ENCODE measurements around the gene GBGT1. TPM values are rescaled to one million over a fixed set of nuclear protein-coding genes. Genes with fewer than 3 reads are reported as not detected.
A peak's percentile ranks its signal among the peaks of the same experiment; 100 is the strongest.

GBGT1 gene
- total RNA-seq, 4 donors from 2014 or later: 11.3 to 18.0 (median 15.6) TPM

DNA sequence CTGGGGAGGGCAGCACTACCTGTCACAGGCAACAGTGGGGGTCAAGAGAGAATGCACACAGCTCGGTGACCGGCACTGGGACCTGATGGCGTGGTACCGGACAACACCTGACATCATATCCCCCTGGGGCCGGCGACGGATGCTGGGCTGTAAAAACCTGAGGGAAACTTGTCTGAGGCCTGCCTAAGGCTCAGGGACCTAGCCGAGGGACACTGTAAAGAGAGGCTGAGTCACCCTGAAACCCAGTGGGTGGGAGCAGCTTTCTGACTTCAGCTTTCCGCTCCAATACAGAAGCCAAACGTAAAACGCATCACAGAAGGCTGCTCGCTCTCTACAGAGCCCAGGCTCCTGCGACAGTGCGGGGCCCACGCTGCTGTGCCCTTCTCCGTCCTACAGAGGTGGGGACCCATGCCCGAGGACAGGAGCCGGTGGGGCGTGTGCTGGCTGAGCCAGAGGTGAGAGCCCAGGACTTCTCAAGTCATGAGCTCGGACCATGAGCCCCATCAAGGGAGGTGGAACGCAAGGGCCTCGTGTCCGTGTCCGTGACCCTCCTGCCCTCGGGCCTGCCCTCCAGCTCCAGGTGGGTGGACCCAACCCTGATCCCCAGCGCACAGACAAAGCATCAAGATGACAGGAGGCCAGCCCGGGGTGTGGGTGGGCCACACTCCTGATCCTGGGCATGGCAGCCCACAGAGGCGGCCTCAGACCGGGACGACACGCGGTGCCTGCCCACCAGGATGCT lies 47.9 kb downstream of the GBGT1 start:
- WGBS, 2 donors (ENCODE audit: low coverage in 1 of 2): no CpG with 5 or more reads among the region's 32 CpGs
- Histone ChIP-seq H3K27ac (peak overlapping the region in 3 of 4 donors; percentile 77 to 79 (median 78)), H3K27me3 (no peaks in the 10 kb centered on the region), H3K9me3 (no peaks in the 10 kb centered on the region), H3K36me3 (peaks cover 0 to 14% of the 10 kb centered on the region in 2 donors), H3K4me1 (peaks cover 0 to 93% (median 78%) of the 10 kb centered on the region in 3 donors), H3K4me3 (no peak overlapping the region)
- ATAC-seq: no peak
- TF ChIP-seq POLR2A (IDR thresholded peaks at IDR 0.05): no peak
- no peak for TF ChIP-seq CTCF (IDR thresholded peaks at IDR 0.05)
- no peak for TF ChIP-seq EP300 (IDR thresholded peaks at IDR 0.05)

GRCh38 chr9:133114886-133115603 lies 48.7 kb downstream of the GBGT1 start:
- Histone ChIP-seq H3K9me3 (no peaks in the 10 kb centered on the region), H3K27me3 (no peaks in the 10 kb centered on the region), H3K36me3 (peaks cover 0 to 21% of the 10 kb centered on the region in 2 donors), H3K4me1 (peaks cover 0 to 85% (median 77%) of the 10 kb centered on the region in 3 donors), H3K27ac (peak overlapping the region in 3 of 4 donors; percentile 77 to 79 (median 78)), H3K4me3 (no peak overlapping the region)
- TF ChIP-seq CTCF (IDR thresholded peaks at IDR 0.05) (no peak), POLR2A (IDR thresholded peaks at IDR 0.05) (no peak), POLR2AphosphoS5 (IDR thresholded peaks at IDR 0.05) (no peak)
- 60% methylated on average over 1 of the region's 19 CpGs; no CpG with 5 or more reads in 1 of the 2 donors for WGBS, 2 donors (ENCODE audit: low coverage in 1 of 2)
- no peak for ATAC-seq

DNA sequence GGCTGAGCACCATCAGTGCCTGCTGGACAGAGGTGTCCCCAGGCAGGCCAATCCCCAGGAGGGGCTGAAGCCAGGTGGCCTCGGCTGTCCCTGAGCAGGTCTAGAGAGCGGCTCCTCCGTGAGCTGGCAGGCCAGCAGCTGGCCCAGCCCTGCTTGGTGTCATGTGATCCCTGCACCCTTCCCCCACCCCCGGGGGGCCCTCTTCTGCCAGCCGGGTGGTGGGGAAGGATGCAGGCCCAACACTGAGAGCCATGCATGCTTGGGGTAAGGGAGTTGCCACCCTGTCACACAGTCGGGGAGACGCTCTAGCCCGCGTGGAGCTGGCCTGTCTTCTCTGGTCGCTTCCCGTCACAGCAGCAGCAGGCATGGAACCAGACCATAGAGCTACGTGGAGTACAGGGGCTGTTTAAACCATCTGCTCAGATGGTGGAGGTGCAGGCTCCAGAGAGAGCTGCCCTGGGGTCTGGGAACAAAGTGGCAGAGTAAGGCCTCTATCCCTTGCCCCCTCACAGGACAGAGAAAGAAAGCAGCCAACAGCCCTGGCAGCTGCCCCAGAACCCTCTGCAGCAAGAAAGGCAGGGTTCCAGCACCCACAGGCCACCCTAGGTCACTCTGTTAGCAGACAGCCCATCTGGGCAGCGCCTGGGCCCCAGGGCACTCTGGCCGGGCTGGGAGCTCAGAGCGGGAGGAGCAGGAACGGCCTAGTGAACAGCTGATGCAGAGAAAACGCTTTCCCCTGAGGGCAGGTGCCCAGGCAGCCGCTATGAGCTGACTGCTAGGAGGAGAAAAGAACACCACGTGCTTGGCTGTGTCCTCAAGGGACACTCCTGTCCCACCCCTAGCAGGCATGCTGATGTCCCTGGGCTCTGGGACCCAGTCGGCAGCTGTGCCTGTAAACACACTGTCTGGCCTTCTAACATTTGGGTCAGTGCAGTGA lies 49.5 kb downstream of the GBGT1 start:
- Histone ChIP-seq H3K36me3 (peaks cover 0 to 29% of the 10 kb centered on the region in 2 donors), H3K27me3 (no peaks in the 10 kb centered on the region), H3K4me3 (peak overlapping the region in 1 of 2 donors; percentile 19), H3K4me1 (peaks cover 0 to 77% (median 69%) of the 10 kb centered on the region in 3 donors), H3K27ac (peak overlapping the region; percentile 6 to 79 (median 78)), H3K9me3 (no peaks in the 10 kb centered on the region)
- TF ChIP-seq POLR2AphosphoS5 (IDR thresholded peaks at IDR 0.05): peak; percentile 23
- no peak for TF ChIP-seq POLR2A (IDR thresholded peaks at IDR 0.05)
- peak; percentile 19 for ATAC-seq
- no CpG with 5 or more reads among the region's 20 CpGs for WGBS, 2 donors (ENCODE audit: low coverage in 1 of 2)

DNA sequence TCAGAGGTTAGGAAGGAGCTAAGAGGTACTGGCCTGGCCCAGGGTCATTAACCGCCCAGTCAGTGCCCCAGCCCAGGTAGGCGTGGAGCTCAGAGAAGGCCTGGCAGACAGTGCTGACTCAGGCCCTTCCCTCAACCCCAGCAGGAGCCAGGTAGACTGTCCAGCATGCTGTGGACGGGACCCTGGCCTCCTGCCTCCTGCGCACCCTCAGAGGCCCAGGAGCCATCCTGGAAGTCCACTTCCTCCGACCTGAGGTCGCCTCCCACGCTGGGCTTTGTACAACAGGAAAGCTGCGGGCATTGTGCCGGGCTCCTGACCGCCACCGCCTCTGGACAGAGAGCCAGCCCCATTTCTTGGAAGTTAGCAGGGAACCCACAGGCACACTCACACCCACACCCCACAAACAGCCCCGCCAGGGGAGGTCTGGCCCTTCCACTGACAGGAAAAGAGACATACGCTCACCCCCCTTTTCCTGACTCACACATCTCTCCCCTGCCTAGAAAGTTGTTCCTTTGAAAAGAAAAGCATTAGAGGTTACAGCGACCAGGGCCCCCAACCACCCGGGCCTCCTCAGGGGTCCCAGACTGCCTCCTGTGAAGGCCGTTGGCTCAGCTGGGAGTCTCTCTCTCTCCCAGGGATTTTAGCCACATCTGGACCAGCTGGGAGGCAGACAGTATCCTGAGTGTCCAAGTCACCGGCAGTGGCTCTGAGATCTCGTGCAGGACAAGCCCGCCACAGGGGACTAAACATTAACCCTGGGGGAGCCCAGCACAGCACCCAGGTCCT lies 50.4 kb downstream of the GBGT1 start:
- peak; percentile 27 for ATAC-seq
- TF ChIP-seq CTCF (IDR thresholded peaks at IDR 0.05) (no peak), POLR2AphosphoS5 (IDR thresholded peaks at IDR 0.05) (peak; percentile 42)
- peaks cover 0 to 69% (median 60%) of the 10 kb centered on the region in 3 donors for H3K4me1 ChIP-seq

More for the DNA sequence above, 50.4 kb downstream of the GBGT1 start:
- no peaks in the 10 kb centered on the region for H3K27me3 ChIP-seq
- H3K4me3 ChIP-seq: peak overlapping the region in 1 of 2 donors; percentile 19
- H3K9me3 ChIP-seq: no peaks in the 10 kb centered on the region
- WGBS, 2 donors (ENCODE audit: low coverage in 1 of 2): no CpG with 5 or more reads among the region's 19 CpGs
- peaks cover 0 to 38% of the 10 kb centered on the region in 2 donors for H3K36me3 ChIP-seq
- peak overlapping the region; percentile 6 to 79 (median 78) for H3K27ac ChIP-seq

Data from gastroesophageal sphincter (tissue), 4 donors.